Endothelial cell of umbilical vein (primary cell): ENCODE measurements around the gene HSPB2. TPM values are rescaled to one million over a fixed set of nuclear protein-coding genes. Genes with fewer than 3 reads are reported as not detected.

Source experiments
- BruUV-seq: library from RNA; stranded (reverse); fragments of 400-500 nt; replicated peaks from 2 replicates; lab custom pipeline; 2021; lab: Mats Ljungman, UMichigan
- CTCF ChIA-PET: fragments of 300-600, 350-600 bp; sonication (Branson Sonifier 250); formaldehyde crosslinking; loops from one replicate; lab custom pipeline; 2021; ENCODE audit warnings: antibody characterized with exemption, inconsistent platforms; lab: Charles Lee
- POLR2A ChIA-PET: fragments of 300-600, 350-600 bp; sonication (Branson Sonifier 250); formaldehyde crosslinking; loops from one replicate; lab custom pipeline; 2021; ENCODE audit warnings: antibody characterized with exemption, inconsistent platforms; lab: Charles Lee
- DNase-seq: peaks from one replicate; pipeline ENCODE4 v3.0.0-alpha.2; 2011; ENCODE audit warnings: low read depth, low spot score
- FAIRE-seq: peaks from 2 replicates; lab custom pipeline; 2011; peaks lifted over from hg19 to GRCh38; lab: Jason Lieb, UNC
- H2AFZ ChIP-seq: 2 replicates; pipeline ENCODE4 v1.6.0; 2012; ENCODE audit warnings: low read depth, low read length, control low read depth, inconsistent platforms
- H3K27ac ChIP-seq: 2 replicates; pipeline ENCODE4 v1.5.1; 2011; ENCODE audit warnings: low read depth, mild to moderate bottlenecking, control low read depth, low read length, moderate library complexity; ENCODE audit not compliant: insufficient read depth
- H3K27me3 ChIP-seq, 2 experiments: 2 replicates each; pipeline versions ENCODE4 v1.6.0 to v1.6.1; 2011; ENCODE audit warnings: low read length in 2 of 2, mixed read lengths in 1 of 2; ENCODE audit not compliant: control insufficient read depth in 2 of 2, insufficient read depth in 2 of 2
- H3K36me3 ChIP-seq, 2 experiments: 2 replicates in 1 of 2; 3 replicates in 1 of 2; pipeline ENCODE4 v1.5.1; 2011; ENCODE audit warnings: low read length in 2 of 2, mild to moderate bottlenecking in 1 of 2, moderate library complexity in 1 of 2; ENCODE audit not compliant: control insufficient read depth in 2 of 2, insufficient read depth in 2 of 2; ENCODE audit errors: extremely low read depth in 1 of 2
- H3K4me1 ChIP-seq: 3 replicates; pipeline ENCODE4 v1.5.1; 2011; ENCODE audit warnings: mild to moderate bottlenecking, low read length; ENCODE audit not compliant: control insufficient read depth, insufficient read depth; ENCODE audit errors: extremely low read depth
- H3K4me2 ChIP-seq: 2 replicates; pipeline ENCODE4 v1.6.1; 2011; ENCODE audit warnings: low read length, control low read depth, mixed read lengths; ENCODE audit not compliant: insufficient read depth
- H3K4me3 ChIP-seq, 3 experiments: fragments of 200-600 bp in 1 of 3; sonication (generic), shearing (Covaris generic) in 1 of 3; replicated peaks in 1 of 3; 2 replicates each; pipeline ENCODE4 v1.5.1; 2011 to 2016; ENCODE audit warnings: control low read depth in 3 of 3, low read length in 3 of 3, mild to moderate bottlenecking in 2 of 3, inconsistent platforms in 1 of 3, low read depth in 1 of 3, moderate library complexity in 1 of 3; ENCODE audit not compliant: insufficient read depth in 1 of 3
- H3K79me2 ChIP-seq: 2 replicates; pipeline ENCODE4 v1.6.0; 2012; ENCODE audit warnings: low read length, inconsistent platforms; ENCODE audit not compliant: control insufficient read depth, insufficient read depth
- H3K9ac ChIP-seq: replicated peaks from 2 replicates; pipeline ENCODE3; 2011; ENCODE audit warnings: low read length, control low read depth; ENCODE audit not compliant: insufficient read depth; ENCODE audit errors: extremely low read depth
- H3K9me1 ChIP-seq: replicated peaks from 3 replicates; pipeline ENCODE4 v1.6.0; 2011; ENCODE audit warnings: mild to moderate bottlenecking, low read length; ENCODE audit not compliant: control insufficient read depth, insufficient read depth; ENCODE audit errors: extremely low read depth
- H3K9me3 ChIP-seq: replicated peaks from 2 replicates; pipeline ENCODE4 v1.5.1; 2012; ENCODE audit warnings: low read length, inconsistent platforms; ENCODE audit not compliant: control insufficient read depth, insufficient read depth
- H4K20me1 ChIP-seq: replicated peaks from 2 replicates; pipeline ENCODE3; 2011; ENCODE audit warnings: mild to moderate bottlenecking, low read length; ENCODE audit not compliant: control insufficient read depth, insufficient read depth; ENCODE audit errors: extremely low read depth
- EZH2 ChIP-seq: IDR thresholded peaks from 2 replicates; pipeline ENCODE4 v1.6.1; 2012; ENCODE audit warnings: borderline replicate concordance, low read depth, mild to moderate bottlenecking, moderate library complexity, low read length, inconsistent platforms; ENCODE audit not compliant: severe bottlenecking
- GATA2 ChIP-seq: IDR thresholded peaks from 2 replicates; pipeline ENCODE4 v1.7.0; 2011; ENCODE audit warnings: low read depth, mild to moderate bottlenecking, moderate library complexity, mixed read lengths, low read length; ENCODE audit not compliant: insufficient read length, insufficient read depth
- JUN ChIP-seq: IDR thresholded peaks from 2 replicates; pipeline ENCODE4 v1.6.1; 2011; ENCODE audit warnings: borderline replicate concordance, low read depth; ENCODE audit not compliant: insufficient read length, insufficient read depth
- MYC ChIP-seq: IDR thresholded peaks from one replicate; pipeline ENCODE4 v1.6.1; 2011; ENCODE audit warnings: mild to moderate bottlenecking, low read depth, low read length
- POLR2A ChIP-seq: IDR thresholded peaks from 2 replicates; pipeline ENCODE4 v1.6.1; 2012; ENCODE audit warnings: low read depth, mild to moderate bottlenecking, control low read depth, low read length
- POLR2AphosphoS5 ChIP-seq: IDR thresholded peaks from 2 replicates; pipeline ENCODE4 v1.6.1; 2012; ENCODE audit warnings: low read depth, mild to moderate bottlenecking, control low read depth, low read length, moderate library complexity; ENCODE audit not compliant: insufficient read depth
- dilution Hi-C: fragments of 300-500 bp; cut with MboI; formaldehyde crosslinking; loops from one replicate; pipeline ENCODE4 v1.15.0; 2019; ENCODE audit warnings: low sequenced_read_pairs; ENCODE audit not compliant: extremely low pct_ligation_motif_present
- intact Hi-C: fragments of 100-400 bp; cut with micrococcal nuclease; formaldehyde crosslinking; loops from one replicate; pipeline ENCODE4 v1.10.0; 2022
- polyA plus RNA-seq, 4 experiments: library from polyadenylated mRNA; depleted of rRNA in 3 of 4; stranded (reverse) in 3 of 4; unstranded in 1 of 4; fragments of >200 nt; gene quantifications; 2 replicates each; pipeline versions ENCODE4 v1.2.1 to v1.2.3, GENCODE V29; 2011 to 2012; ENCODE audit warnings: missing spikeins in 1 of 4
- total RNA-seq: library from RNA; stranded (reverse); gene quantifications from 2 replicates; pipeline ENCODE4 v1.2.3, GENCODE V29; 2021
- TF ChIP-seq, protein P1 (sequence below), 2 donors: IDR thresholded peaks; 1 replicate in 1 of 2; 2 replicates in 1 of 2; pipeline ENCODE4 v1.5.1; 2011; ENCODE audit warnings: low read length in 2 of 2, mild to moderate bottlenecking in 2 of 2, moderate library complexity in 2 of 2, control low read depth in 1 of 2, inconsistent platforms in 1 of 2, low read depth in 1 of 2; ENCODE audit not compliant: insufficient read depth in 1 of 2; ENCODE audit errors: extremely low read depth in 1 of 2
- TF ChIP-seq, protein P2 (sequence below): IDR thresholded peaks from 2 replicates; pipeline ENCODE4 v1.6.1; 2011; ENCODE audit not compliant: insufficient read depth, insufficient read length

HSPB2 gene
- total and polyA plus RNA-seq, 2 donors (not counting 3 experiments of a cell fraction or from before 2014, with no cell fraction given), result not detected

DNA sequence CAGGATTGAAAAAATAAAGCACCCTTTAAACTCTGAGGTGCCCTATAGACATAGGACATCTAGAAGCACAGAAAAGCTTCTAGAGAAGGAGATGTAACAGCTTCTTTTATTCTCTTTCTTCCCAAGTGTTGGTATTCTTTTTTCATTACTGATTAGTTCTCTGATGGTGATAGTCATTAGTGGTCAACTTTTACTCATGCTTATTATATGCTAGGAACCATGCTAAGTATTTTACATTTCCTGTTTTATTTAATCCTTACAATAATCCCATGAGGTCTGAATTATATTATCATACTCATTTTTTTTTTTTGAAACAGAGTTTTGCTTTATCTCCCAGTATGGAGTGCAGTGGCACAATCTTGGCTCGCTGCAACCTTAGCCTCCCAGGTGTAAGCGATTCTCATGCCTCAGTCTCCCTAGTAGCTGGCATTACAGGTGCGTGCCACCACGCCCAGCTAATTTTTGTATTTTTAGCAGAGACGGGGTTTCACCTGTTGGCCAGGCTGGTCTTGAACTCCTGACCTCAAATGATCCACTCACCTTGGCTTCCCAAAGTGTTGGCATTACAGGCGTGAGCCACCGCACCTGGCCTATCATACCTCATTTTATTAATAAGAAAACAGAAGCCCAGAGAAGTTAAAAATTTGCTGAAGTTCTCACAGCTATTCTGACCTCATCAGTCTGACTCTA, 9.2 kb downstream of the HSPB2 start:
- no peaks in the 10 kb centered on the region for H3K9me1 ChIP-seq
- FAIRE-seq (no peak), DNase-seq (no peak)
- no TSS peak for BruUV-seq
- no peak for TF ChIP-seq MYC
- no peak for TF ChIP-seq EZH2
- TF ChIP-seq, protein P1, sequence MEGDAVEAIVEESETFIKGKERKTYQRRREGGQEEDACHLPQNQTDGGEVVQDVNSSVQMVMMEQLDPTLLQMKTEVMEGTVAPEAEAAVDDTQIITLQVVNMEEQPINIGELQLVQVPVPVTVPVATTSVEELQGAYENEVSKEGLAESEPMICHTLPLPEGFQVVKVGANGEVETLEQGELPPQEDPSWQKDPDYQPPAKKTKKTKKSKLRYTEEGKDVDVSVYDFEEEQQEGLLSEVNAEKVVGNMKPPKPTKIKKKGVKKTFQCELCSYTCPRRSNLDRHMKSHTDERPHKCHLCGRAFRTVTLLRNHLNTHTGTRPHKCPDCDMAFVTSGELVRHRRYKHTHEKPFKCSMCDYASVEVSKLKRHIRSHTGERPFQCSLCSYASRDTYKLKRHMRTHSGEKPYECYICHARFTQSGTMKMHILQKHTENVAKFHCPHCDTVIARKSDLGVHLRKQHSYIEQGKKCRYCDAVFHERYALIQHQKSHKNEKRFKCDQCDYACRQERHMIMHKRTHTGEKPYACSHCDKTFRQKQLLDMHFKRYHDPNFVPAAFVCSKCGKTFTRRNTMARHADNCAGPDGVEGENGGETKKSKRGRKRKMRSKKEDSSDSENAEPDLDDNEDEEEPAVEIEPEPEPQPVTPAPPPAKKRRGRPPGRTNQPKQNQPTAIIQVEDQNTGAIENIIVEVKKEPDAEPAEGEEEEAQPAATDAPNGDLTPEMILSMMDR (IDR thresholded peaks at IDR 0.05; ENCODE audit: extremely low read depth in 1 of 2, insufficient read depth in 1 of 2, low read depth in 1 of 2, low read length in 2 of 2), result no peak
- TF ChIP-seq POLR2A, result no peak
- no peak for TF ChIP-seq POLR2AphosphoS5
- no peak for TF ChIP-seq GATA2
- TF ChIP-seq, protein P2, sequence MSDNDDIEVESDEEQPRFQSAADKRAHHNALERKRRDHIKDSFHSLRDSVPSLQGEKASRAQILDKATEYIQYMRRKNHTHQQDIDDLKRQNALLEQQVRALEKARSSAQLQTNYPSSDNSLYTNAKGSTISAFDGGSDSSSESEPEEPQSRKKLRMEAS, result no peak
- no peak for TF ChIP-seq JUN
- H3K9me3 ChIP-seq, result no peaks in the 10 kb centered on the region
- no peak overlapping the region for H3K27ac ChIP-seq
- no peak overlapping the region for H3K4me3 ChIP-seq
- no peaks in the 10 kb centered on the region for H3K36me3 ChIP-seq
- H3K4me1 ChIP-seq, result peaks cover 25% of the 10 kb centered on the region
- no peaks in the 10 kb centered on the region for H3K79me2 ChIP-seq
- intact Hi-C loops, result no loop called here
- no peak overlapping the region for H2AFZ ChIP-seq
- CTCF ChIA-PET, result interaction anchor here (1.1 kb wide), 1 partner anchor 95 kb away, joined by 3 read pairs; no protein-coding TSS in a partner anchor
- no peak overlapping the region for H3K9ac ChIP-seq
- dilution Hi-C loops, result no loop called here
- H4K20me1 ChIP-seq, result no peaks in the 10 kb centered on the region
- no peaks in the 10 kb centered on the region for H3K27me3 ChIP-seq
- POLR2A ChIA-PET, result no interaction called here
- H3K4me2 ChIP-seq, result no peak overlapping the region
